HL-60 (cell line): Measurements from ENCODE around the gene MKI67.

Source experiments
- GABPA ChIP-seq: IDR thresholded peaks from 2 replicates; pipeline ENCODE4 v1.6.1; 2012; ENCODE audit warnings: low read depth
- POLR2AphosphoS5 ChIP-seq: IDR thresholded peaks from 2 replicates; pipeline ENCODE4 v1.6.1; 2012; ENCODE audit warnings: low read depth
- TF ChIP-seq, protein P1 (sequence below): IDR thresholded peaks from one replicate; pipeline ENCODE4 v1.5.1; 2011; ENCODE audit warnings: low read length, control low read depth, inconsistent platforms; ENCODE audit not compliant: insufficient read depth
- TF ChIP-seq, protein P2 (sequence below): IDR thresholded peaks from 2 replicates; pipeline ENCODE4 v1.6.1; 2012; ENCODE audit warnings: low read depth; ENCODE audit not compliant: insufficient replicate concordance

DNA sequence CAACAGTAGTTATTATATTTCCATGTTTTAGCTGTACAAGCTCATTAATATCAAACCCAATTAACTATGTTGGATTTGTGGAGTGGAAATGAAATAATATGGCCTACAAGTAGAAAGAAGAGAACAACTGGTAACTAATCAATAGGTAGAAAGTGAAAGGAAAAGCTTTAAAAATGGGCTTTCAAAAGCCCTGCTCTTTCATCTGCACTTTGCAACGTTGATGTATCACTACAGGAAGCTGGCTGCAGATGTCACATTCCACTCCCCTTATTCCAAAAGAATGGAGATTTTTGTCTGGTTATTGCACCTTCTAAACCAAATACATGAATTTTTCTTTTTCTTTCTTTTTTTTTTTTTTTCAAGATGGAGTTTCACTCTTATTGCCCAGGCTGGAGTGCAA lies 11.7 kb upstream of the MKI67 start:
- TF ChIP-seq POLR2AphosphoS5 (no peak), GABPA (no peak)
- TF ChIP-seq, protein P1, sequence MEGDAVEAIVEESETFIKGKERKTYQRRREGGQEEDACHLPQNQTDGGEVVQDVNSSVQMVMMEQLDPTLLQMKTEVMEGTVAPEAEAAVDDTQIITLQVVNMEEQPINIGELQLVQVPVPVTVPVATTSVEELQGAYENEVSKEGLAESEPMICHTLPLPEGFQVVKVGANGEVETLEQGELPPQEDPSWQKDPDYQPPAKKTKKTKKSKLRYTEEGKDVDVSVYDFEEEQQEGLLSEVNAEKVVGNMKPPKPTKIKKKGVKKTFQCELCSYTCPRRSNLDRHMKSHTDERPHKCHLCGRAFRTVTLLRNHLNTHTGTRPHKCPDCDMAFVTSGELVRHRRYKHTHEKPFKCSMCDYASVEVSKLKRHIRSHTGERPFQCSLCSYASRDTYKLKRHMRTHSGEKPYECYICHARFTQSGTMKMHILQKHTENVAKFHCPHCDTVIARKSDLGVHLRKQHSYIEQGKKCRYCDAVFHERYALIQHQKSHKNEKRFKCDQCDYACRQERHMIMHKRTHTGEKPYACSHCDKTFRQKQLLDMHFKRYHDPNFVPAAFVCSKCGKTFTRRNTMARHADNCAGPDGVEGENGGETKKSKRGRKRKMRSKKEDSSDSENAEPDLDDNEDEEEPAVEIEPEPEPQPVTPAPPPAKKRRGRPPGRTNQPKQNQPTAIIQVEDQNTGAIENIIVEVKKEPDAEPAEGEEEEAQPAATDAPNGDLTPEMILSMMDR, result no peak
- TF ChIP-seq, protein P2, sequence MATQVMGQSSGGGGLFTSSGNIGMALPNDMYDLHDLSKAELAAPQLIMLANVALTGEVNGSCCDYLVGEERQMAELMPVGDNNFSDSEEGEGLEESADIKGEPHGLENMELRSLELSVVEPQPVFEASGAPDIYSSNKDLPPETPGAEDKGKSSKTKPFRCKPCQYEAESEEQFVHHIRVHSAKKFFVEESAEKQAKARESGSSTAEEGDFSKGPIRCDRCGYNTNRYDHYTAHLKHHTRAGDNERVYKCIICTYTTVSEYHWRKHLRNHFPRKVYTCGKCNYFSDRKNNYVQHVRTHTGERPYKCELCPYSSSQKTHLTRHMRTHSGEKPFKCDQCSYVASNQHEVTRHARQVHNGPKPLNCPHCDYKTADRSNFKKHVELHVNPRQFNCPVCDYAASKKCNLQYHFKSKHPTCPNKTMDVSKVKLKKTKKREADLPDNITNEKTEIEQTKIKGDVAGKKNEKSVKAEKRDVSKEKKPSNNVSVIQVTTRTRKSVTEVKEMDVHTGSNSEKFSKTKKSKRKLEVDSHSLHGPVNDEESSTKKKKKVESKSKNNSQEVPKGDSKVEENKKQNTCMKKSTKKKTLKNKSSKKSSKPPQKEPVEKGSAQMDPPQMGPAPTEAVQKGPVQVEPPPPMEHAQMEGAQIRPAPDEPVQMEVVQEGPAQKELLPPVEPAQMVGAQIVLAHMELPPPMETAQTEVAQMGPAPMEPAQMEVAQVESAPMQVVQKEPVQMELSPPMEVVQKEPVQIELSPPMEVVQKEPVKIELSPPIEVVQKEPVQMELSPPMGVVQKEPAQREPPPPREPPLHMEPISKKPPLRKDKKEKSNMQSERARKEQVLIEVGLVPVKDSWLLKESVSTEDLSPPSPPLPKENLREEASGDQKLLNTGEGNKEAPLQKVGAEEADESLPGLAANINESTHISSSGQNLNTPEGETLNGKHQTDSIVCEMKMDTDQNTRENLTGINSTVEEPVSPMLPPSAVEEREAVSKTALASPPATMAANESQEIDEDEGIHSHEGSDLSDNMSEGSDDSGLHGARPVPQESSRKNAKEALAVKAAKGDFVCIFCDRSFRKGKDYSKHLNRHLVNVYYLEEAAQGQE, result no peak
